HS-5 (cell line): ENCODE results near the gene AGAP1.

Experiments
- DNase-seq: peaks from one replicate; pipeline ENCODE4 v3.0.0-alpha.2; 2012; ENCODE audit warnings: low read depth

Gene AGAP1

GRCh38 chr2:235493775-235494715, at the start of gene AGAP1:
AGAP1 (plus strand) TSS chr2:235494043.
- DNase-seq: peak; percentile 49

GRCh38 chr2:235444101-235444597, 49.7 kb upstream of the AGAP1 start:
- no peak for DNase-seq

DNA sequence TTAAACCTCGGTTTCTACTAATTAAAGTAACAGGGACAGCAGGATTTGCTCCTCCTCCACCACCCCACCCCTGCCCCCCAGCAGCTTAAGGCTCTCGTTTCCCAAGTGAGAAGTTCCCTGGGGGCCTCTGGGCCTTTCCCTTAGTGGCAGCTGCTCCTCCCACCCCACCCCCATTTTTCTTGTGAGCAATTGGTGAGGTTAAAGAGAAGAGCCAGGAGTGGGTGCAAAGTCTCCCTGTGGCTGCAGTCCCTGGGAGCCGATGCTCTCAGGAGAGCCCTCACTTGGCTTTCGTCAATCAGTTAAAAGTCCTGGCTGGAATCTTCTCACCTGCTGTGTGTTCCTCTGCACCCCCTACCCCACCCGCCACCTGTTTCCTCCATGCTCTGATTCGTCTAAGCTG, 48.7 kb upstream of the AGAP1 start:
- no peak for DNase-seq

GRCh38 chr2:235446082-235446481, 47.8 kb upstream of the AGAP1 start:
- no peak for DNase-seq

- DNase-seq: peak; percentile 30
Observed at GRCh38 chr2:235447210-235447609, 46.6 kb upstream of the AGAP1 start.

DNA sequence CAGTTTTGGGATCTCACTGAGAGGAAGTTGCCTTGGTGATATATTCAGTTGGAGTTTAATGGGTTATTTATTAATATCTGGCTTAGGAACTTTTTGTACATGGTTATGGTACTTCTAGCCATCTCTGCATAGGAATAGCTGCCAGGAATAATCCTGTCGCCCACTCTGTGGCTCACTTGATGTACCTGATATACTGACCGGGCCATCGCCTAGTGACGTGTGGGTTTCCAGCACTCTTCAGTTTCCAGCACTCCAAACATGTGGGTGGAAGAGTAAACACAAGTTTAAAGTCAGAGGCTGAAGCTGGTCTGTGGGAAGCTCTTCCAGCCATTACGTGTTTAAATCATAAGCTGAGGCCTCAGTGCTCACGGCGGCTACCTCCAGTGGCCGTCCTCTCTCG, 44.3 kb upstream of the AGAP1 start:
- no peak for DNase-seq

- no peak for DNase-seq
Observed at GRCh38 chr2:235453605-235454151, 40.2 kb upstream of the AGAP1 start.

DNA sequence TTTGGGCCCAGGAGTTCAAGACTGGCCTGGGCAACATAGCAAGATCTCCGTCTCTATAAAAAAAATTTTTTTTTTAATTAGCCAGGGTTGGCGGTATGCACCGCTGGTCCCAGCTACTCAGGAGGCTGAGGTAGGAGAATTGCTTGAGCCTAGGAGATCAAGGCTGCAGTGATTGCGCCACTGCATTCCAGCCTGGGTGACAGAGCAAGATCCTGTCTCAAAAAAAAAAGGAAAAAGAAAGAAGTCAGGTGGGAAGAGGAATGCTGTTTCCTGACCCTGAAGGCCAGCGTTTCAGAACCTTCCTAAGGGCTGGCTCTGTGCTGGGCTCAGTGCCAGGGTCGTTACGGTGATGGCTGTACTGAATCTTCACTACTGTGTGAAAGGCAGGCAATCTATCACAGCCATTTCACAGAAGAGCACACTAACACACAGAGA, 35.0 kb upstream of the AGAP1 start:
- DNase-seq: peak; percentile 60

- DNase-seq: no peak
Observed at GRCh38 chr2:235460548-235461047, 33.2 kb upstream of the AGAP1 start.

- no peak for DNase-seq
Observed at GRCh38 chr2:235461763-235462414, 32.0 kb upstream of the AGAP1 start.

DNA sequence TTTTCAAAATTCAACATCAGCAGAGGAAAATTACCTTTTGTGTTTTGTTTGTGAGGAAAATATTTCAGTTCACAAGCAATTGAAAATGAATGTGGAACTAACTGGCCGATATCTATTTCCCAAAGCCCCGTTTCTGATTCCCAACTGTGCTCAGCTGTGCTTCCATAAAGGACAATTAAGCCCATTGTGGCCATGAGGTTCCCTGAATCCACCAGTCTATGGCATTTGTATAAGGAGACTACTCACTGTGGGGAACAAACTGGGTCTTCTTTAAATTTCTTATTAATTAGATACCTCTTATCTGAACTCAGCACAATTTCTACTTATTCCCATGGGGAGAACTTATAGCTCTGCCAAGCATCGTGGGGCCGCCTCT, 31.4 kb upstream of the AGAP1 start:
- no peak for DNase-seq

DNA sequence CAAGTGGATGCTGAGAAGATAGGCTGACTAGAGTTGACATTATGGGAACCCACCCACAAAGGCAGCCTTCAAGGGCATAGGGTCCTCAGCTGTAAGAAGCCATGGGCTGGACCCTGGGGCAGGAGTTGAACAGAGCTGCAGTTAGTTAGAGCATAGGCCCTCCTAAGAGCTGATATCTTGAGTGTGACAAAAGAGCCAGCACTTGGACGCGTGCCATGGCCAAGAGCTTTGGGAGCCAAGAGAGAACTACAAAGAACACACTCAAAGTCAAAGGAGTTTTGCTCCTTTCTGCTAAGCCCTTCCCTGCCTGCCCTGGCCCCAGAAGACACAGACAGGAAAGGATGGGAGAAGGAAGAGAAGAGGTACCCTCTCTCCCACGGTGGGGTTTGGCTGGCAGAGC, 29.9 kb upstream of the AGAP1 start:
- DNase-seq: no peak

DNA sequence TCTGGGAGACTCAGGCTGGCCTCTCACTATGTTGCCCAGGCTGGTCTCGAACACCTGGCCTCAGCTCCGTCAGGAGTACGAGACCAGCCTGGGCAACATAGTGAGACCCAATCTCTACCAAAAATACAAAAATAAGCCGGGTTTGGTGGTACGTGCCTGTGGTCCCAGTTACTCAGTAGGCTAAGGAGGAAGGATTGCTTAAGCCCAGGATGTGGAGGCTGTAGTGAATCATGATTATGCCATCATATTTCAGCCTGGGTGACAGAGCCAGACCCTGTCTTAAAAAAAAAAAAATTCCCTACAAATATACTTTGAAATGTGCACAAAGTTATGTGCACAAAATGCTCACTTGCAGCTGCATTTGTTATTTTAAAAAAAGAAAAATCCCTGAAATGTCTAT, 26.3 kb upstream of the AGAP1 start:
- DNase-seq: peak; percentile 76

- DNase-seq: peak; percentile 85
Observed at GRCh38 chr2:235468978-235469655, 24.7 kb upstream of the AGAP1 start.

DNA sequence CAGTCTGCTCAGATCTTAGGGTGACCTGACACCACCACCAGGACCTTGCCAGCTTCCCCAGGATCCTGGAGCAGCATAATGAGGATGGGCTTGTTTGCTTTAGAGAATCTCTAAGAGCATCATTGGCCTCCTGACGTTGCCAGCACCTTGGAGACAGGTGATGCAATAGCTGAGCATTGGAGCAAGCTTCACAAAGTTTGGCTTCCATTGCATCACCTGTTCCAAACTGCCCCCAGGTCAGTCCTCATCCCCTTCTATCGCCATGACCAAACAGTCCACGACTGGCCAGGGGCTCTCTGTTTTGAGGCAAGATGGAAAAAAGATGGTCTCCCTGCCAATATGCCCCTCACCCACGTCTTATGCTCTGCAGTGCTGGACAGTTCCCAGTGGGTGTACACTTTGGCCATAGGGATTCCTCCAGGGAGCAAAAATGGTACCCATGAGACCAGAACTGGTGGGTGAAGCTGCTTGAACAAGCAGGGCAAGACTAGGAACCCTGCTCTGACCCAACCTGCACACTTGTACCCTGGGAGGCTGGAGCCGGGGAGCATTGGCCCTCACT, 22.6 kb upstream of the AGAP1 start:
- no peak for DNase-seq

DNA sequence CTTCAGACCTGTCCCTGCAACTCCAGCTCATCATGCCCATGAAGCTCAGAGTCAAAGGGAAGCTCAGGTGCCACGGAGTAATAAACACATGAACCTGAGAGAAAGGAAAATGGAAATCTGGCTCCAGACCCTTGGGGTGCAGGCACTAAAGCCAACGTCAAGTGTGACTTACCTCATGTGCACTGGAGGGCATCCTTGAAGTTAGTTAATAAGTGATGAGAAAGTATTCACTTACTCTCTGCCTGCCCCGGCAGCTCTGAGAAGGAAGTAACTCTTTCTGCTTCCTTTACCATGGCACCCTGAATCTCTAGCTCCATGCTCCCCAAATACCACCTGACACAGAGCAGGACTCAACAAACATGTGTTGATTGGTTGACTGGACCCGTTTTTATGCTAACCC, 21.4 kb upstream of the AGAP1 start:
- DNase-seq: no peak

DNA sequence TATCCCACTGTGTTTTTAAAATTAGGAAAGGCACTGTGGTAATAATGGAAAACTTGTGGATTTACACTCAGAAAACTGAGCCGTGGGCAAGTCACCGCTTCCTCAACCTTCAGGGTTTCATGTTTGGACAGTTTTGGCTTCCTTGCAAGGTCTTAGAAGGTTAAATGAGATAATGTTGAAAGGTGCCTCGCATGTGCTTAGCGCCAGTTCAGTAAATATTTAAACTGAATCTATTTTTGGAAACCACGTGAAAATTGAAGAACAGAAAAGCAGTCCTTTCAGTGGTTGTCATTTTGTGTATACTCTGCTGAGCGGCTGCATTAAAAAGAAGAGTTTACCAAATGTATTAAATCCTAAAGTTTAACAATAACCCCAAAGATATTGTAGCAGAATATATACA, 15.2 kb upstream of the AGAP1 start:
- DNase-seq: no peak

DNA sequence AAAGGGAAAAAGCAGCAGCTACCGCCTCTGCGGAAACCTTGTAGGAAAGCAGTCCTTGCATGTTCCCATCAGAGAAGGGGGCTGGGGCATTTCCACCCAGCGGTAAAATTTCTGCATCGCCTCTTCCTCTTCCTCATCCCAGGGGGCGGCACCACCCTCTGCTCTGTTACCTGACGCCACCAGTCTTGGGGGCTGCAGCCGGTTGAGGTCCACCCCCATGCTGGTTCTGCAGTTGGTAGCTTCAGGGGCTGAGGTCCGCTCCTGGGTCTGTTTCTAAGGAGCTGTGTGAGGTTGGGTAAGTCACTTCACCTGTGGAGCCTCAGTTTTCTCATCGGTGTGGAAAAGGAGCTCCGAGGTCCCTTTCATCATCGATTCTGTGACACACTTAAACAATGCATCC, 14.2 kb upstream of the AGAP1 start:
- DNase-seq: no peak

- no peak for DNase-seq
Observed at GRCh38 chr2:235480614-235481013, 13.2 kb upstream of the AGAP1 start.

DNA sequence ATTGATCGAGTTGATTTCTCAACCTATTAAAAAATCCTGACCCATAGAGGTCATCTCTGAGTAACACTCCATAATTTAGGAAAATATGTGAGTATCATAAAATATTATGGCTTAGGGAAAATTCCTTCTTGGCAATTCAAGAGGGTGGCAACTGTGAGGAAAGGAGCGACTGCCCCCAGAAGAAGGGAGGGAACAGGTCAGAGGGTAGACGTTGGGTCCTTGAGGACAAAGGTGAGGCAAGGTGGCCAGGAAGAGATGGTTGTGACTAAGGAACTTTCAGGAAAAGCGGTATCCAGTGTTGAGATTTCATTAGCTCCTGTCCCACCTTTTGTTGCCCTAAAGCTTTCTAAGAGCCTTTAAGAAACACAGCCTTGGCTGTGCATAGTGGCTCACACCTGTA, 10.5 kb upstream of the AGAP1 start:
- DNase-seq: no peak

GRCh38 chr2:235485362-235485761, 8.5 kb upstream of the AGAP1 start:
- DNase-seq: no peak

DNA sequence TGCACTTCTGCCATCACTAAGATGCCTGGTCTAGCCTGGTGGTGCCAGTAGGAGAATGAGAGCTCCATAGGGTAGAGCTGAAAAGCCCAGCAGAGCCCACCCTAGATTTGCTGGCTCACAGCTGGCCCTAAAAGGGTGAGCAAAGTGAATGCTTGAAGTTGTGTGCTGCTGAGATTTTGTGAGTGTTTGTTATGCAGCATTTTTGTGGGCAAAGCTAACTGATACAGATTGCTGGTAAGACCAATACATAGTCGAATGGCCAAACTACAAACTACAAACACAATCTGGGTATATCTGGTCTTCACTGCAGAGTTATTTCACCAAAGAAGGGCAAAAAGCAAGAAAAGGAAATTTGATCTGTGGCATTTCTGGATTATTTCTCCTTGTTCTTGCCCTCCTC, 7.1 kb upstream of the AGAP1 start:
- no peak for DNase-seq
